ENCODE measurements around the gene AQP10. TPM values are rescaled to one million over a fixed set of nuclear protein-coding genes. Genes with fewer than 3 reads are reported as not detected.

The AQP10 gene
- total RNA-seq, 2 experiments from 2014 or later, result not detected

GRCh38 chr1:154325583-154326545 lies 5.0 kb downstream of the AQP10 start:
- H2AFZ ChIP-seq (ENCODE audit: low read length), result peak overlapping the region; percentile 98
- H3K4me1 ChIP-seq (ENCODE audit: insufficient read depth, low read length, poor library complexity, severe bottlenecking), result peaks cover 30% of the 10 kb centered on the region
- H3K36me3 ChIP-seq (ENCODE audit: insufficient read depth, low read length), result no peaks in the 10 kb centered on the region
- ChIA-PET POLR2A (interaction anchor here (0.6 kb wide), 1 partner anchor 129 kb away, joined by 4 read pairs; no protein-coding TSS in a partner anchor), CTCF (ENCODE audit: unreplicated experiment) (interaction anchor here (0.5 to 0.9 kb wide), 3 partner anchors 9 to 60 kb away, joined by 3 to 9 read pairs (median 5); no protein-coding TSS in a partner anchor)
- peak; percentile 43; the same call in 1 of the 2 replicates for TF ChIP-seq CTCF (conservative IDR thresholded peaks at IDR 0.05; ENCODE audit: low read length)
- TF ChIP-seq EZH2phosphoT487 (IDR thresholded peaks at IDR 0.05; ENCODE audit: borderline replicate concordance, low read depth, low read length), result no peak
- peak overlapping the region; percentile 83 for H3K4me3 ChIP-seq (ENCODE audit: low read depth, low read length, poor library complexity, severe bottlenecking)
- no TSS peak for BruUV-seq (replicated peaks)
- H3K27ac ChIP-seq (ENCODE audit: low read depth, low read length, poor library complexity, severe bottlenecking), result no peak overlapping the region
- intact Hi-C loops (cut with micrococcal nuclease; ENCODE audit: unreplicated experiment), result loop anchor here (1.0 to 10.0 kb wide), 2 partner anchors 9 to 219 kb away; no protein-coding TSS in a partner anchor
- no peaks in the 10 kb centered on the region for H3K9me3 ChIP-seq (ENCODE audit: low read length)
- DNase-seq (ENCODE audit: low spot score), result peak; percentile 33
- no peaks in the 10 kb centered on the region for H3K79me2 ChIP-seq (ENCODE audit: insufficient read depth, low read depth, low read length)
- peak overlapping the region; percentile 99 for H3K4me2 ChIP-seq (ENCODE audit: low read length)
- H3K9me2 ChIP-seq (ENCODE audit: insufficient read depth, low read length), result no peaks in the 10 kb centered on the region
- H4K20me1 ChIP-seq (ENCODE audit: insufficient read depth, low read length), result no peaks in the 10 kb centered on the region

- H3K4me1 ChIP-seq (ENCODE audit: insufficient read depth, low read length, poor library complexity, severe bottlenecking), result peaks cover 31% of the 10 kb centered on the region
- no peak for DNase-seq (ENCODE audit: low spot score)
- H3K4me2 ChIP-seq (ENCODE audit: low read length), result peak overlapping the region; percentile 99
- no peaks in the 10 kb centered on the region for H3K9me2 ChIP-seq (ENCODE audit: insufficient read depth, low read length)
- no peaks in the 10 kb centered on the region for H3K9me3 ChIP-seq (ENCODE audit: low read length)
- TF ChIP-seq CTCF (conservative IDR thresholded peaks at IDR 0.05; ENCODE audit: low read length) (0 out of 2 replicates have a peak, but pooled peaks have one; percentile 14), EZH2phosphoT487 (IDR thresholded peaks at IDR 0.05; ENCODE audit: borderline replicate concordance, low read depth, low read length) (no peak)
- no peak overlapping the region for H3K27ac ChIP-seq (ENCODE audit: low read depth, low read length, poor library complexity, severe bottlenecking)
- no peaks in the 10 kb centered on the region for H4K20me1 ChIP-seq (ENCODE audit: insufficient read depth, low read length)
- no TSS peak for BruUV-seq (replicated peaks)
- ChIA-PET CTCF (ENCODE audit: unreplicated experiment) (interaction anchor here (0.5 to 0.9 kb wide), 2 partner anchors 8 to 59 kb away, joined by 3 to 5 read pairs; no protein-coding TSS in a partner anchor), POLR2A (interaction anchor here (0.6 to 1.7 kb wide), 2 partner anchors 9 to 130 kb away, joined by 4 to 6 read pairs; no protein-coding TSS in a partner anchor)
- H3K36me3 ChIP-seq (ENCODE audit: insufficient read depth, low read length), result peaks cover 7% of the 10 kb centered on the region; the same call in 1 of the 2 replicates
- H3K79me2 ChIP-seq (ENCODE audit: insufficient read depth, low read depth, low read length), result no peaks in the 10 kb centered on the region
- intact Hi-C loops (cut with micrococcal nuclease; ENCODE audit: unreplicated experiment), result loop anchor here (1.0 to 10.0 kb wide), 2 partner anchors 8 to 218 kb away; no protein-coding TSS in a partner anchor
- H2AFZ ChIP-seq (ENCODE audit: low read length), result no peak overlapping the region
- peak overlapping the region; percentile 83 for H3K4me3 ChIP-seq (ENCODE audit: low read depth, low read length, poor library complexity, severe bottlenecking)
These were observed 5.9 kb downstream of the AQP10 start for GRCh38 chr1:154326546-154327465.
